HepG2 (cell line): ENCODE measurements around the gene WDR93. TPM values are rescaled to one million over a fixed set of nuclear protein-coding genes. Genes with fewer than 3 reads are reported as not detected.

Source experiments
- ATF1 ChIP-seq: IDR thresholded peaks from 2 replicates; pipeline ENCODE4 v1.6.1; 2016; ENCODE audit warnings: mild to moderate bottlenecking, control low read depth
- CERS6 ChIP-seq: sonication (generic); formaldehyde crosslinking; IDR thresholded peaks from 2 replicates; pipeline ENCODE4 v1.5.0; 2020; ENCODE audit warnings: missing genetic modification reagents
- ELF4 ChIP-seq: sonication (generic); formaldehyde crosslinking; IDR thresholded peaks from 2 replicates; pipeline ENCODE4 v1.5.0; 2020; ENCODE audit warnings: missing genetic modification reagents, mild to moderate bottlenecking, moderate library complexity, borderline replicate concordance
- FOXP1 ChIP-seq, 2 experiments: fragments of 450-650 bp in 1 of 2; IDR thresholded peaks; 2 replicates each; pipeline ENCODE4 v1.6.1; 2017 to 2018; ENCODE audit warnings: antibody characterized with exemption in 1 of 2
- HOMEZ ChIP-seq: IDR thresholded peaks from 2 replicates; pipeline ENCODE4 v1.6.1; 2016; ENCODE audit warnings: low read depth
- JDP2 ChIP-seq: sonication (generic); formaldehyde crosslinking; IDR thresholded peaks from 2 replicates; pipeline ENCODE4 v1.8.1; 2022; ENCODE audit warnings: missing genetic modification reagents, borderline replicate concordance
- KMT2B ChIP-seq: IDR thresholded peaks from 2 replicates; pipeline ENCODE4 v1.6.1; 2016; ENCODE audit warnings: missing genetic modification reagents, missing compliant biosample characterization
- MXD4 ChIP-seq: IDR thresholded peaks from 2 replicates; pipeline ENCODE4 v1.6.1; 2016; ENCODE audit warnings: mild to moderate bottlenecking, missing biosample characterization, missing genetic modification reagents
- MYC ChIP-seq: sonication (generic); formaldehyde crosslinking; IDR thresholded peaks from 2 replicates; pipeline ENCODE4 v1.9.0; 2021; ENCODE audit warnings: missing genetic modification reagents, borderline replicate concordance
- MYNN ChIP-seq: sonication (generic); formaldehyde crosslinking; IDR thresholded peaks from 2 replicates; pipeline ENCODE4 v1.4.0; 2020; ENCODE audit warnings: mild to moderate bottlenecking, low read depth, missing genetic modification reagents
- PTBP1 ChIP-seq: fragments of 200-400 bp; formaldehyde crosslinking; IDR thresholded peaks from 2 replicates; pipeline ENCODE4 v1.6.1; 2018; ENCODE audit warnings: low read length, low read depth; ENCODE audit not compliant: poor library complexity, severe bottlenecking
- SMAD1 ChIP-seq: sonication (generic); formaldehyde crosslinking; IDR thresholded peaks from 2 replicates; pipeline ENCODE4 v1.4.0; 2020; ENCODE audit warnings: missing genetic modification reagents, low read depth, mild to moderate bottlenecking, borderline replicate concordance
- STAG1 ChIP-seq: sonication (generic); formaldehyde crosslinking; IDR thresholded peaks from 2 replicates; pipeline ENCODE4 v1.4.0; 2020; ENCODE audit warnings: missing genetic modification reagents
- TOPORS ChIP-seq: sonication (generic); formaldehyde crosslinking; IDR thresholded peaks from 2 replicates; pipeline ENCODE4 v1.8.0; 2023; ENCODE audit warnings: mild to moderate bottlenecking, missing genetic modification reagents
- XRCC5 ChIP-seq: fragments of 200-400 bp; formaldehyde crosslinking; optimal IDR thresholded peaks from 2 replicates; pipeline ENCODE3; 2017; ENCODE audit warnings: mild to moderate bottlenecking, low read length
- ZBTB1 ChIP-seq: sonication (generic); formaldehyde crosslinking; IDR thresholded peaks from 2 replicates; pipeline ENCODE4 v1.4.0; 2020; ENCODE audit warnings: missing genetic modification reagents, borderline replicate concordance
- ZBTB3 ChIP-seq: sonication (generic); formaldehyde crosslinking; IDR thresholded peaks from 2 replicates; pipeline ENCODE4 v1.4.0; 2020; ENCODE audit warnings: low read depth, mild to moderate bottlenecking, moderate library complexity, missing genetic modification reagents, borderline replicate concordance
- ZFAT ChIP-seq: sonication (generic); formaldehyde crosslinking; conservative IDR thresholded peaks from 2 replicates; pipeline ENCODE4 v1.8.1; 2023; ENCODE audit warnings: missing genetic modification reagents, inconsistent platforms
- ZFP82 ChIP-seq: sonication (generic); formaldehyde crosslinking; IDR thresholded peaks from 2 replicates; pipeline ENCODE4 v1.5.1; 2020; ENCODE audit warnings: mild to moderate bottlenecking, missing genetic modification reagents, borderline replicate concordance
- ZFY ChIP-seq: sonication (generic); formaldehyde crosslinking; IDR thresholded peaks from 2 replicates; pipeline ENCODE4 v1.4.0; 2020; ENCODE audit warnings: missing genetic modification reagents
- ZNF274 ChIP-seq: sonication (generic); formaldehyde crosslinking; IDR thresholded peaks from 2 replicates; pipeline ENCODE4 v1.5.1; 2020; ENCODE audit warnings: mild to moderate bottlenecking, missing genetic modification reagents
- ZNF292 ChIP-seq: sonication (generic); formaldehyde crosslinking; IDR thresholded peaks from 2 replicates; pipeline ENCODE4 v1.8.1; 2022; ENCODE audit warnings: mild to moderate bottlenecking, low read depth, missing genetic modification reagents, borderline replicate concordance
- ZNF678 ChIP-seq: sonication (generic); formaldehyde crosslinking; IDR thresholded peaks from 2 replicates; pipeline ENCODE4 v1.4.0; 2020; ENCODE audit warnings: mild to moderate bottlenecking, missing genetic modification reagents
- ZNF879 ChIP-seq: sonication (generic); formaldehyde crosslinking; IDR thresholded peaks from 2 replicates; pipeline ENCODE4 v1.8.1; 2023; ENCODE audit warnings: missing genetic modification reagents
- ZSCAN5A ChIP-seq: sonication (generic); formaldehyde crosslinking; IDR thresholded peaks from 2 replicates; pipeline ENCODE4 v1.8.0; 2022; ENCODE audit warnings: mild to moderate bottlenecking, missing genetic modification reagents, borderline replicate concordance
- polyA plus RNA-seq, 8 experiments: library from polyadenylated mRNA; depleted of rRNA in 3 of 8; stranded (reverse) in 7 of 8; unstranded in 1 of 8; fragments of >200 nt; fragmentation: Illumina TruSeq in 4 of 8; extraction: Trizol in 4 of 8; gene quantifications; 2 replicates each; pipeline versions ENCODE4 v1.2.1 to v1.2.3, GENCODE V29; 2011 to 2016; ENCODE audit warnings: low read depth in 4 of 8, missing spikeins in 1 of 8, mixed read lengths in 1 of 8; ENCODE audit not compliant: insufficient read depth in 1 of 8
- total RNA-seq, 5 experiments: library from RNA; depleted of rRNA; stranded (reverse); fragments of >200 nt; fragmentation: Illumina TruSeq; extraction: Trizol; gene quantifications; 2 replicates each; pipeline ENCODE4 v1.2.3, GENCODE V29; 2016; ENCODE audit warnings: low read depth in 1 of 5

Gene WDR93
- total and polyA plus RNA-seq, 2 of the 13 experiments (the other 11 are each of a cell fraction or from before 2014, with no cell fraction given): 0.07 TPM; not detected in 1

GRCh38 chr15:89776274-89777072, 85.9 kb downstream of the WDR93 start, which contains the start of gene MESP2 (continued):
- TF ChIP-seq ZNF879 (CRISPR knock-in tag) (peak; percentile 76; the same call in 1 of the 2 replicates), ZBTB3 (CRISPR knock-in tag) (no peak), CERS6 (CRISPR knock-in tag) (peak; percentile 19; the same call in 1 of the 2 replicates), MYNN (CRISPR knock-in tag) (no peak), ZNF274 (peak; percentile 96), MYC (peak; percentile 76; the same call in 1 of the 2 replicates), ZFAT (no peak), PTBP1 (no peak), ZNF292 (CRISPR knock-in tag) (no peak), ZNF678 (0 out of 2 replicates have a peak, but pooled peaks have one; percentile 69), ZSCAN5A (CRISPR knock-in tag) (no peak), ZFP82 (CRISPR knock-in tag) (no peak), XRCC5 (peak; percentile 23), JDP2 (CRISPR knock-in tag) (no peak), STAG1 (CRISPR knock-in tag) (peak; percentile 32), ZBTB1 (no peak), KMT2B (0 out of 2 replicates have a peak, but pooled peaks have one; percentile 41), HOMEZ (CRISPR knock-in tag) (no peak), TOPORS (CRISPR knock-in tag) (peak; percentile 76; the same call in 1 of the 2 replicates), ATF1 (CRISPR knock-in tag) (no peak), ZFY (CRISPR knock-in tag) (peak; percentile 67; the same call in 1 of the 2 replicates), ELF4 (CRISPR knock-in tag) (no peak), FOXP1 (IDR thresholded peaks at IDR 0.05) (no peak), FOXP1 (CRISPR knock-in tag; IDR thresholded peaks at IDR 0.05) (no peak), SMAD1 (CRISPR knock-in tag) (0 out of 2 replicates have a peak, but pooled peaks have one; percentile 44), MXD4 (CRISPR knock-in tag) (no peak)
